Upper lobe of left lung (tissue), 4 donors: ENCODE measurements around the gene MORN4.

Experiments
- CTCF ChIP-seq, 6 experiments: fragments of 450-650 bp in 4 of 6; fragments of 200-600 bp in 2 of 6; sonication (generic) in 2 of 6; IDR thresholded peaks; one replicate each; pipeline ENCODE4 v1.5.1; 2016 to 2019; ENCODE audit warnings: antibody characterized with exemption in 6 of 6
- EP300 ChIP-seq, 4 donors: sonication (generic); formaldehyde crosslinking; IDR thresholded peaks; one replicate each; pipeline ENCODE4 v1.5.1; 2017; ENCODE audit warnings: antibody characterized with exemption in 4 of 4, control low read depth in 2 of 4
- POLR2A ChIP-seq, 4 donors: fragments of 450-650 bp; IDR thresholded peaks; one replicate each; pipeline ENCODE4 v1.5.1; 2016 to 2017; ENCODE audit warnings: antibody characterized with exemption in 4 of 4, mild to moderate bottlenecking in 2 of 4
- POLR2AphosphoS5 ChIP-seq, 2 donors: sonication (generic); formaldehyde crosslinking; IDR thresholded peaks; one replicate each; pipeline ENCODE4 v1.5.1; 2017; ENCODE audit warnings: antibody characterized with exemption in 2 of 2

- TF ChIP-seq POLR2A (IDR thresholded peaks at IDR 0.05) (no peak), CTCF (IDR thresholded peaks at IDR 0.05) (no peak), EP300 (IDR thresholded peaks at IDR 0.05) (no peak), POLR2AphosphoS5 (IDR thresholded peaks at IDR 0.05) (no peak)
These were observed 58.1 kb downstream of the MORN4 start for GRCh38 chr10:97575127-97575668.
